ENCODE results near the gene PCSK5. TPM values are rescaled to one million over a fixed set of nuclear protein-coding genes. Genes with fewer than 3 reads are reported as not detected.

PCSK5 gene
- polyA plus RNA-seq, 3 donors, result 4.8 to 13.0 (median 7.1) TPM

DNA sequence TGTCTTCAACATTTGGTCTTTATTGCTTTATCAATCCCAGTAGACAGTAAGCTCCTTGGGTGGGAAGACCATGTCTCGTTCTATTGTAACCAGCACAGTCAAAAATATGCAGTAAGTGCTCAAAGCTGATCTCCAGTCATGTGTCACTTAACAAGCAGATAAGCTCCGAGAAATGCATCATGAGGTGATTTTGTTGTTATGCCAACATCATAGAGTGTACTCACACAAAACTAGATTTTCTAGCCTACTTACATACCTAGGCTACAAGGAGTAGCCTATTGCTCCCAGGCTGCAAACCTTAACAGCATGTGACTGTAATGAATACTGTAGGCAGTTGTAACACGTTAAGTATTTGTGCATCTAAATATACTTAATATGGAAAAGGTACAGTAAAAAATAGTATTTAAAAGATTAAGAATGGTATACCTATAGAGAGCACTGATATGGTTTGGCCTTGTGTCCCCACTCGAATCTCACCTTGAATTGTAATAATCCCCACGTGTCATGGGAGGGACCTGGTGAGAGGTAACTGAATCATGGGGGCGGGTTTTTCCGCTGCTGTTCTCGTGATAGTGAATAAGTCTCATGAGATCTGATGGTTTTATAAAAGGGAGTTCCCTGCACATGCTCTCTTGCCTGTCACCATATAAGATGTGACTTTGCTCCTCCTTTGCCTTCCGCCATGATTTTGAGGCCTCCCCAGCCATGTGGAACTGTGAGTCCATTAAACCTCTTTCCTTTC lies 39.8 kb upstream of the PCSK5 start:
- Histone ChIP-seq H4K20me1 (ENCODE audit: insufficient read depth, low read length) (no peaks in the 10 kb centered on the region), H3K4me3 (replicated peaks in 1 of 3; ENCODE audit: low read depth in 2 of 3, low read length in 3 of 3) (no peak overlapping the region), H3K9ac (ENCODE audit: insufficient read depth, low read length, poor library complexity, severe bottlenecking) (no peak overlapping the region), H3K27ac (ENCODE audit: low read depth in 1 of 2, low read length in 2 of 2) (no peak overlapping the region), H2AFZ (ENCODE audit: insufficient read depth, low read depth, low read length, poor library complexity, severe bottlenecking) (no peak overlapping the region), H3K36me3 (replicated peaks in 1 of 2; ENCODE audit: control insufficient read depth in 1 of 2, insufficient read depth in 2 of 2, low read length in 2 of 2) (no peaks in the 10 kb centered on the region), H3K9me3 (replicated peaks in 1 of 2; ENCODE audit: control insufficient read depth in 1 of 2, insufficient read depth in 1 of 2, low read length in 2 of 2) (no peaks in the 10 kb centered on the region), H3K4me2 (replicated peaks; ENCODE audit: extremely low read depth, low read length, poor library complexity, severe bottlenecking) (no peak overlapping the region), H3K4me1 (ENCODE audit: control insufficient read depth in 1 of 2, insufficient read depth in 2 of 2, low read length in 2 of 2) (no peaks in the 10 kb centered on the region), H3K79me2 (ENCODE audit: insufficient read depth, low read length) (no peaks in the 10 kb centered on the region), H3K27me3 (ENCODE audit: control insufficient read depth in 2 of 2, insufficient read depth in 2 of 2, low read length in 2 of 2) (no peaks in the 10 kb centered on the region)
- no peak for DNase-seq
- no peaks in the 10 kb centered on the region for H3K4me1 Mint-ChIP-seq
- no peak overlapping the region for H3K4me3 Mint-ChIP-seq
- TF ChIP-seq, protein P1, sequence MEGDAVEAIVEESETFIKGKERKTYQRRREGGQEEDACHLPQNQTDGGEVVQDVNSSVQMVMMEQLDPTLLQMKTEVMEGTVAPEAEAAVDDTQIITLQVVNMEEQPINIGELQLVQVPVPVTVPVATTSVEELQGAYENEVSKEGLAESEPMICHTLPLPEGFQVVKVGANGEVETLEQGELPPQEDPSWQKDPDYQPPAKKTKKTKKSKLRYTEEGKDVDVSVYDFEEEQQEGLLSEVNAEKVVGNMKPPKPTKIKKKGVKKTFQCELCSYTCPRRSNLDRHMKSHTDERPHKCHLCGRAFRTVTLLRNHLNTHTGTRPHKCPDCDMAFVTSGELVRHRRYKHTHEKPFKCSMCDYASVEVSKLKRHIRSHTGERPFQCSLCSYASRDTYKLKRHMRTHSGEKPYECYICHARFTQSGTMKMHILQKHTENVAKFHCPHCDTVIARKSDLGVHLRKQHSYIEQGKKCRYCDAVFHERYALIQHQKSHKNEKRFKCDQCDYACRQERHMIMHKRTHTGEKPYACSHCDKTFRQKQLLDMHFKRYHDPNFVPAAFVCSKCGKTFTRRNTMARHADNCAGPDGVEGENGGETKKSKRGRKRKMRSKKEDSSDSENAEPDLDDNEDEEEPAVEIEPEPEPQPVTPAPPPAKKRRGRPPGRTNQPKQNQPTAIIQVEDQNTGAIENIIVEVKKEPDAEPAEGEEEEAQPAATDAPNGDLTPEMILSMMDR (IDR thresholded peaks at IDR 0.05), result no peak
- no CpG with 5 or more reads among the region's 9 CpGs for WGBS (ENCODE audit: insufficient coverage)
- H3K27me3 Mint-ChIP-seq (ENCODE audit: low read depth in 3 of 3), result peaks cover 0 to 1% (median 0%) of the 10 kb centered on the region in 3 donors
- no peaks in the 10 kb centered on the region for H3K36me3 Mint-ChIP-seq
- no peaks in the 10 kb centered on the region for H3K9me3 Mint-ChIP-seq
- H3K27ac Mint-ChIP-seq, result no peak overlapping the region
- intact Hi-C loops (cut with micrococcal nuclease), result no loop called here

- Mint-ChIP-seq H3K4me3 (no peak overlapping the region), H3K4me1 (no peaks in the 10 kb centered on the region)
- WGBS (ENCODE audit: insufficient coverage), result 80% methylated on average over 3 of the region's 6 CpGs
Measured at GRCh38 chr9:75851917-75852316, 38.6 kb upstream of the PCSK5 start.

More at GRCh38 chr9:75851917-75852316, 38.6 kb upstream of the PCSK5 start:
- H3K4me3 ChIP-seq (replicated peaks in 1 of 3; ENCODE audit: low read depth in 2 of 3, low read length in 3 of 3), result no peak overlapping the region
- H3K9me3 ChIP-seq (replicated peaks in 1 of 2; ENCODE audit: control insufficient read depth in 1 of 2, insufficient read depth in 1 of 2, low read length in 2 of 2), result no peaks in the 10 kb centered on the region
- H3K36me3 ChIP-seq (replicated peaks in 1 of 2; ENCODE audit: control insufficient read depth in 1 of 2, insufficient read depth in 2 of 2, low read length in 2 of 2), result no peaks in the 10 kb centered on the region
- intact Hi-C loops (cut with micrococcal nuclease), result no loop called here
- peaks cover 0 to 1% (median 0%) of the 10 kb centered on the region in 3 donors for H3K27me3 Mint-ChIP-seq (ENCODE audit: low read depth in 3 of 3)
- no peaks in the 10 kb centered on the region for H4K20me1 ChIP-seq (ENCODE audit: insufficient read depth, low read length)
- H3K4me2 ChIP-seq (replicated peaks; ENCODE audit: extremely low read depth, low read length, poor library complexity, severe bottlenecking), result no peak overlapping the region
- DNase-seq, result no peak
- H3K27me3 ChIP-seq (ENCODE audit: control insufficient read depth in 2 of 2, insufficient read depth in 2 of 2, low read length in 2 of 2), result no peaks in the 10 kb centered on the region
- no peaks in the 10 kb centered on the region for H3K9me3 Mint-ChIP-seq
- no peak overlapping the region for H2AFZ ChIP-seq (ENCODE audit: insufficient read depth, low read depth, low read length, poor library complexity, severe bottlenecking)
- no peak overlapping the region for H3K27ac ChIP-seq (ENCODE audit: low read depth in 1 of 2, low read length in 2 of 2)
- no peak overlapping the region for H3K27ac Mint-ChIP-seq
- H3K36me3 Mint-ChIP-seq, result no peaks in the 10 kb centered on the region
- no peaks in the 10 kb centered on the region for H3K4me1 ChIP-seq (ENCODE audit: control insufficient read depth in 1 of 2, insufficient read depth in 2 of 2, low read length in 2 of 2)
- TF ChIP-seq, protein P1 (IDR thresholded peaks at IDR 0.05), result no peak
- H3K79me2 ChIP-seq (ENCODE audit: insufficient read depth, low read length), result no peaks in the 10 kb centered on the region
- H3K9ac ChIP-seq (ENCODE audit: insufficient read depth, low read length, poor library complexity, severe bottlenecking), result no peak overlapping the region
